ENCODE data around the gene ADGRE2.

ADGRE2 gene

GRCh38 chr19:14700711-14701375, 77.5 kb downstream of the ADGRE2 start:
- H2BK5ac ChIP-seq (ENCODE audit: low read depth, low read length, poor library complexity, severe bottlenecking) = no peak overlapping the region
- H3K23ac ChIP-seq (ENCODE audit: low read length in 2 of 2) = no peak overlapping the region
- H3K27ac ChIP-seq (ENCODE audit: low read length, poor library complexity, severe bottlenecking) = no peak overlapping the region
- no peaks in the 10 kb centered on the region for H3K27me3 ChIP-seq (ENCODE audit: control insufficient read depth in 1 of 2, insufficient read depth in 1 of 2, low read length in 2 of 2)
- no peaks in the 10 kb centered on the region for H3K4me1 ChIP-seq (ENCODE audit: control insufficient read depth, insufficient read depth, low read depth, low read length)
- no peak overlapping the region for H3K18ac ChIP-seq (ENCODE audit: low read depth in 1 of 2, low read length in 2 of 2)
- H4K8ac ChIP-seq (ENCODE audit: low read length) = no peak overlapping the region
- H2BK120ac ChIP-seq (ENCODE audit: low read depth, low read length) = no peak overlapping the region
- 96% methylated on average over 6 of the region's 9 CpGs for WGBS
- no peak overlapping the region for H4K91ac ChIP-seq (ENCODE audit: low read length)
- no peak overlapping the region for H2BK15ac ChIP-seq (ENCODE audit: low read depth, poor library complexity, severe bottlenecking)
- peaks cover 69 to 88% of the 10 kb centered on the region in 2 experiments for H3K36me3 ChIP-seq (ENCODE audit: control insufficient read depth in 1 of 2, insufficient read depth in 2 of 2, low read depth in 1 of 2, low read length in 2 of 2)
- DNase-seq = no peak
- no peak overlapping the region for H3K14ac ChIP-seq (ENCODE audit: low read length in 2 of 2)
- no peaks in the 10 kb centered on the region for H3K79me1 ChIP-seq (replicated peaks; ENCODE audit: low read length, poor library complexity, severe bottlenecking)
- H2BK12ac ChIP-seq (ENCODE audit: low read length in 2 of 2) = no peak overlapping the region
- no peak overlapping the region for H2AK5ac ChIP-seq (ENCODE audit: low read length, severe bottlenecking)
- no peak overlapping the region for H2AFZ ChIP-seq (ENCODE audit: low read depth, low read length)
- H3K9me3 ChIP-seq (ENCODE audit: control insufficient read depth, low read length) = peaks cover 23% of the 10 kb centered on the region
- no peak overlapping the region for H3K4me2 ChIP-seq (ENCODE audit: low read length, poor library complexity, severe bottlenecking)
- H3K4ac ChIP-seq (ENCODE audit: low read depth in 1 of 2, low read length in 2 of 2) = no peak overlapping the region
- H3K4me3 ChIP-seq (ENCODE audit: insufficient read depth in 1 of 2, low read depth in 1 of 2, low read length in 2 of 2) = no peak overlapping the region
- no peak overlapping the region for H3K9ac ChIP-seq (ENCODE audit: low read length)

- DNase-seq = no peak
- no peak overlapping the region for H3K4ac ChIP-seq (ENCODE audit: low read depth in 1 of 2, low read length in 2 of 2)
- no peak overlapping the region for H3K23ac ChIP-seq (ENCODE audit: low read length in 2 of 2)
- H2BK5ac ChIP-seq (ENCODE audit: low read depth, low read length, poor library complexity, severe bottlenecking) = no peak overlapping the region
- H3K27ac ChIP-seq (ENCODE audit: low read length, poor library complexity, severe bottlenecking) = no peak overlapping the region
- H2BK120ac ChIP-seq (ENCODE audit: low read depth, low read length) = no peak overlapping the region
- no peak overlapping the region for H3K4me2 ChIP-seq (ENCODE audit: low read length, poor library complexity, severe bottlenecking)
- WGBS = 91% methylated on average over 8 of the region's 8 CpGs
- H3K36me3 ChIP-seq (ENCODE audit: control insufficient read depth in 1 of 2, insufficient read depth in 2 of 2, low read depth in 1 of 2, low read length in 2 of 2) = peaks cover 66 to 87% of the 10 kb centered on the region in 2 experiments
- H2AK5ac ChIP-seq (ENCODE audit: low read length, severe bottlenecking) = no peak overlapping the region
- H2BK15ac ChIP-seq (ENCODE audit: low read depth, poor library complexity, severe bottlenecking) = no peak overlapping the region
- H3K4me3 ChIP-seq (ENCODE audit: insufficient read depth in 1 of 2, low read depth in 1 of 2, low read length in 2 of 2) = no peak overlapping the region
- no peak overlapping the region for H2AFZ ChIP-seq (ENCODE audit: low read depth, low read length)
- peaks cover 20% of the 10 kb centered on the region for H3K9me3 ChIP-seq (ENCODE audit: control insufficient read depth, low read length)
- no peaks in the 10 kb centered on the region for H3K27me3 ChIP-seq (ENCODE audit: control insufficient read depth in 1 of 2, insufficient read depth in 1 of 2, low read length in 2 of 2)
- H3K9ac ChIP-seq (ENCODE audit: low read length) = no peak overlapping the region
- peaks cover 2% of the 10 kb centered on the region for H3K79me1 ChIP-seq (replicated peaks; ENCODE audit: low read length, poor library complexity, severe bottlenecking)
- no peaks in the 10 kb centered on the region for H3K4me1 ChIP-seq (ENCODE audit: control insufficient read depth, insufficient read depth, low read depth, low read length)
- H3K14ac ChIP-seq (ENCODE audit: low read length in 2 of 2) = no peak overlapping the region
- H3K18ac ChIP-seq (ENCODE audit: low read depth in 1 of 2, low read length in 2 of 2) = no peak overlapping the region
- no peak overlapping the region for H4K8ac ChIP-seq (ENCODE audit: low read length)
- H2BK12ac ChIP-seq (ENCODE audit: low read length in 2 of 2) = no peak overlapping the region
- no peak overlapping the region for H4K91ac ChIP-seq (ENCODE audit: low read length)
Observed at GRCh38 chr19:14699641-14700040, 78.7 kb downstream of the ADGRE2 start.

- Histone ChIP-seq H3K18ac (ENCODE audit: low read depth in 1 of 2, low read length in 2 of 2) (no peak overlapping the region), H3K36me3 (ENCODE audit: control insufficient read depth in 1 of 2, insufficient read depth in 2 of 2, low read depth in 1 of 2, low read length in 2 of 2) (peaks cover 38 to 59% of the 10 kb centered on the region in 2 experiments), H3K23ac (ENCODE audit: low read length in 2 of 2) (no peak overlapping the region), H4K8ac (ENCODE audit: low read length) (no peak overlapping the region), H2AFZ (ENCODE audit: low read depth, low read length) (no peak overlapping the region), H3K4me1 (ENCODE audit: control insufficient read depth, insufficient read depth, low read depth, low read length) (no peaks in the 10 kb centered on the region), H3K14ac (ENCODE audit: low read length in 2 of 2) (no peak overlapping the region), H2BK120ac (ENCODE audit: low read depth, low read length) (no peak overlapping the region), H3K27me3 (ENCODE audit: control insufficient read depth in 1 of 2, insufficient read depth in 1 of 2, low read length in 2 of 2) (no peaks in the 10 kb centered on the region), H4K91ac (ENCODE audit: low read length) (no peak overlapping the region), H2BK5ac (ENCODE audit: low read depth, low read length, poor library complexity, severe bottlenecking) (no peak overlapping the region), H3K9ac (ENCODE audit: low read length) (no peak overlapping the region), H3K9me3 (ENCODE audit: control insufficient read depth, low read length) (no peaks in the 10 kb centered on the region), H3K79me1 (replicated peaks; ENCODE audit: low read length, poor library complexity, severe bottlenecking) (peaks cover 13% of the 10 kb centered on the region), H2BK12ac (ENCODE audit: low read length in 2 of 2) (no peak overlapping the region), H3K4me3 (ENCODE audit: insufficient read depth in 1 of 2, low read depth in 1 of 2, low read length in 2 of 2) (no peak overlapping the region), H3K27ac (ENCODE audit: low read length, poor library complexity, severe bottlenecking) (no peak overlapping the region), H3K4ac (ENCODE audit: low read depth in 1 of 2, low read length in 2 of 2) (no peak overlapping the region), H3K4me2 (ENCODE audit: low read length, poor library complexity, severe bottlenecking) (no peak overlapping the region), H2BK15ac (ENCODE audit: low read depth, poor library complexity, severe bottlenecking) (no peak overlapping the region), H2AK5ac (ENCODE audit: low read length, severe bottlenecking) (no peak overlapping the region)
- DNase-seq = no peak
- WGBS = 97% methylated on average over 3 of the region's 5 CpGs
Observed at GRCh38 chr19:14695471-14695870, 82.9 kb downstream of the ADGRE2 start.

- 98% methylated on average over 13 of the region's 13 CpGs for WGBS
- H3K9ac ChIP-seq (ENCODE audit: low read length) = no peak overlapping the region
Observed at GRCh38 chr19:14694641-14695266, 83.6 kb downstream of the ADGRE2 start.

More at GRCh38 chr19:14694641-14695266, 83.6 kb downstream of the ADGRE2 start:
- no peak overlapping the region for H2BK15ac ChIP-seq (ENCODE audit: low read depth, poor library complexity, severe bottlenecking)
- H3K9me3 ChIP-seq (ENCODE audit: control insufficient read depth, low read length) = no peaks in the 10 kb centered on the region
- no peak overlapping the region for H3K4me2 ChIP-seq (ENCODE audit: low read length, poor library complexity, severe bottlenecking)
- no peak overlapping the region for H3K18ac ChIP-seq (ENCODE audit: low read depth in 1 of 2, low read length in 2 of 2)
- H3K27ac ChIP-seq (ENCODE audit: low read length, poor library complexity, severe bottlenecking) = no peak overlapping the region
- no peak overlapping the region for H3K4me3 ChIP-seq (ENCODE audit: insufficient read depth in 1 of 2, low read depth in 1 of 2, low read length in 2 of 2)
- no peak overlapping the region for H3K4ac ChIP-seq (ENCODE audit: low read depth in 1 of 2, low read length in 2 of 2)
- H2BK120ac ChIP-seq (ENCODE audit: low read depth, low read length) = no peak overlapping the region
- DNase-seq = no peak
- no peak overlapping the region for H2BK12ac ChIP-seq (ENCODE audit: low read length in 2 of 2)
- no peak overlapping the region for H3K14ac ChIP-seq (ENCODE audit: low read length in 2 of 2)
- H4K91ac ChIP-seq (ENCODE audit: low read length) = no peak overlapping the region
- H4K8ac ChIP-seq (ENCODE audit: low read length) = no peak overlapping the region
- no peak overlapping the region for H2AFZ ChIP-seq (ENCODE audit: low read depth, low read length)
- no peak overlapping the region for H3K23ac ChIP-seq (ENCODE audit: low read length in 2 of 2)
- no peak overlapping the region for H2AK5ac ChIP-seq (ENCODE audit: low read length, severe bottlenecking)
- no peak overlapping the region for H2BK5ac ChIP-seq (ENCODE audit: low read depth, low read length, poor library complexity, severe bottlenecking)
- no peaks in the 10 kb centered on the region for H3K27me3 ChIP-seq (ENCODE audit: control insufficient read depth in 1 of 2, insufficient read depth in 1 of 2, low read length in 2 of 2)
- H3K79me1 ChIP-seq (replicated peaks; ENCODE audit: low read length, poor library complexity, severe bottlenecking) = peaks cover 13% of the 10 kb centered on the region
- H3K36me3 ChIP-seq (ENCODE audit: control insufficient read depth in 1 of 2, insufficient read depth in 2 of 2, low read depth in 1 of 2, low read length in 2 of 2) = peaks cover 31 to 52% of the 10 kb centered on the region in 2 experiments
- H3K4me1 ChIP-seq (ENCODE audit: control insufficient read depth, insufficient read depth, low read depth, low read length) = no peaks in the 10 kb centered on the region
